ENCODE measurements around the gene FAM20B.

FAM20B gene

DNA sequence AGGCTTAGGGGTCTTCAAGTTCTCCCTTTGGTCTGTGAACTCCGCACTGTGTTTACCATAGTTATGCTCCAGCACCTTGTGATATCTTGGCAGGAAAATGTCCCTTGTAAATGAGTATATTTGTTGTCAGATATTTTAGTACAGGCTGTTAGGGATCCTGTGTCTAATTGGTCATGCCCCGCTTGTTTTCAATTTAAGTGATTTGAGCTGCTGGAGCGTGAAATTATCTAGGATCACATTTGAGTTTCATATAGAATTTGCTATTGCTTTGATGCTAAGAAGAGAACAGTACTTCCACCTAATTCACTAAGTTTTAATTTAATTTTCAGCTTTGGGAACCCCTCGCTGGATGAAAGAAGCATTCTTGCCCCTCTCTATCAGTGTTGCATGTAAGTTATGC lies 40.8 kb downstream of the FAM20B start:
- TF ChIP-seq, protein P1, sequence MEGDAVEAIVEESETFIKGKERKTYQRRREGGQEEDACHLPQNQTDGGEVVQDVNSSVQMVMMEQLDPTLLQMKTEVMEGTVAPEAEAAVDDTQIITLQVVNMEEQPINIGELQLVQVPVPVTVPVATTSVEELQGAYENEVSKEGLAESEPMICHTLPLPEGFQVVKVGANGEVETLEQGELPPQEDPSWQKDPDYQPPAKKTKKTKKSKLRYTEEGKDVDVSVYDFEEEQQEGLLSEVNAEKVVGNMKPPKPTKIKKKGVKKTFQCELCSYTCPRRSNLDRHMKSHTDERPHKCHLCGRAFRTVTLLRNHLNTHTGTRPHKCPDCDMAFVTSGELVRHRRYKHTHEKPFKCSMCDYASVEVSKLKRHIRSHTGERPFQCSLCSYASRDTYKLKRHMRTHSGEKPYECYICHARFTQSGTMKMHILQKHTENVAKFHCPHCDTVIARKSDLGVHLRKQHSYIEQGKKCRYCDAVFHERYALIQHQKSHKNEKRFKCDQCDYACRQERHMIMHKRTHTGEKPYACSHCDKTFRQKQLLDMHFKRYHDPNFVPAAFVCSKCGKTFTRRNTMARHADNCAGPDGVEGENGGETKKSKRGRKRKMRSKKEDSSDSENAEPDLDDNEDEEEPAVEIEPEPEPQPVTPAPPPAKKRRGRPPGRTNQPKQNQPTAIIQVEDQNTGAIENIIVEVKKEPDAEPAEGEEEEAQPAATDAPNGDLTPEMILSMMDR (IDR thresholded peaks at IDR 0.05; ENCODE audit: low read depth, low read length), result no peak
- H3K4me3 ChIP-seq (replicated peaks in 1 of 2; ENCODE audit: low read depth in 2 of 2, low read length in 2 of 2), result no peak overlapping the region
- no peak for DNase-seq (ENCODE audit: low read depth in 2 of 2)

DNA sequence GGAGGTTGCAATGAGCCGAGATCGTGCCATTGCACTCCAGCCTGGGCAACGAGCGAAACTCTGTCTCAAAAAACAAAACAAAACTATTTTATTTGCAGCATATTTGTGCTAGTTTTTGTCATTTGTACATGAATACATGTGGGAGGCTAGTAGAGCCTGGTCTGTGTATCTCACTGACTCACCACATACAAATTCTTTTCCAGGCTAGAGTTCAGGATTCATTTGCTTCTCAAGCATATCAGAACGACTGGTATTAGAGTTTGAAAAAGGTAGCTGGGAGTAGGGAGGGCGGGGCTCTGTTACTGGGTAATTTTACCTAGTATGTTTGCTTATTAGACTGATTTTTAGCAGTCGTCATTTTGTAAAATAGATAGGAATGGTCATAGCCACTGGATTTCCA lies 51.7 kb downstream of the FAM20B start:
- no peak overlapping the region for H3K4me3 ChIP-seq (replicated peaks in 1 of 2; ENCODE audit: low read depth in 2 of 2, low read length in 2 of 2)
- DNase-seq (ENCODE audit: low read depth in 2 of 2), result peak; percentile 64 to 71
- TF ChIP-seq, protein P1 (IDR thresholded peaks at IDR 0.05; ENCODE audit: low read depth, low read length), result no peak

DNA sequence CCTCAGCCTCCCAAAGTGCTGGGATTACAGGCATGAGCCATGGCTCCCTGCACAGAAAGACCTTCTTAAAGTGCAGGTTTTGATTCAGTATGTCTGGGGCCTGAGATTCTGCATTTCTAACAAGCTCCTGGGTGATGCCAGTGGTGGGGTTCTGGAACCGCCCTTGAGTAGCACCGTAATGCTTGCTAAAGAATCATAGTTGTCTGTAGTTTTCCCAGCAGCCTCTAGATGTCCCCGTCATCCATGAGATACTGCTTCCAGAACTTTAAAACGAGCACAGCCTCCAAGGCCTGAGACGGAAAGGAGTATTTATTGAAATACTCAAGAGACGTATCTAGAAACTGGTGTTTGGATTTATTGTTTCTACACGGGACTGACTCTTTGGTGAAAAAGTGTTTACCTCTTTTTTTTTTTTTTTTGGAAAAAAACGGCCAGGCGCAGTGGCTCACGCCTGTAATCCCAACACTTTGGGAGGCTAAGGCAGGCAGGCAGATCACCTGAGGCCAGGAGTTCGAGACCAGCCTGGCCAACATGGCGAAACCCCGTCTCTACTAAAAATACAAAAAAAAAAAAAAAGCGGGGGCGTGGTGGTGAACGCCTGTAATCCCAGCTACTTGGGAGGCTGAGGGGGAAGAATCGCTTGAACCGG lies 53.5 kb downstream of the FAM20B start:
- TF ChIP-seq, protein P1 (IDR thresholded peaks at IDR 0.05; ENCODE audit: low read depth, low read length), result peak; percentile 58
- peak; percentile 88 to 89 for DNase-seq (ENCODE audit: low read depth in 2 of 2)

DNA sequence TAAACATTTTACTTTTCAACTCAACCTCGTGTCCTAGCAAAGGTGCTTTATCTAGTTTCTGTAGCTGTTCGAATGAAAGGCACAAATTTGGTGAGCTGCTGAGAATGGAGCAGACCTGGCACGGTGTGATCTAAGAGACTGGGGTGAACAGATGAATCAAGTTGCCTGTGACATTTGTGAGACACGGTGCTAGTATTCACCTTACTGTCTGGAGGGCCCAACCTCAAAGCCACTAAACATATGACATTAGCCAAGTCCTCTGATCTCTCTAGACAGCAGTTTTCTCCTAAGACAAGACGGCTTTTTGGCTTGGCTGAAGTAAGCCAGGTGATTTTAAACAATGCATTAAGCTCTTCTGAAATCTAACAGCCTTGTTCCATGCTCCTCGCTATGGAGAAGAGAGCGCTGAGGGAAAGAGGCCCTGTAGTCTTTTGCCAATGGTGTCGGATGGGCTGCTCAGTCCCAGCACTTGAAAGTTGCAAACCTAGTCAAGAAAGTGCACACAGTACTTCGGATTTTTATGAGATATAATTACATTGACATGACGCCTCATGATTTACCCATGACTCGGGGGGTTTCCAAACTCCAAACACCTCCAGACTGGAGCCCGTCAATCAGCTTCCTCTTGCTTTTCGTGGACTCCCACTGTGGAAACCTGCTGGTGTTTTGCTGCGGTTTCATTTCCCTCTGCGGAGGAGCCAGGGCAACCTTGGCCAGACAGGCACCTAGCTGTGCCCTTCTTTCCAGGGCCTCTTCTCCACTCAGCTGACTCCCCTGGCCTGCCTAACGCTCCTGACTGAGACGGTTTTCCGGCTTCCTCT lies 55.4 kb downstream of the FAM20B start:
- peak overlapping the region; percentile 87 to 91 for H3K4me3 ChIP-seq (replicated peaks in 1 of 2; ENCODE audit: low read depth in 2 of 2, low read length in 2 of 2)
- TF ChIP-seq, protein P1 (IDR thresholded peaks at IDR 0.05; ENCODE audit: low read depth, low read length), result no peak
- DNase-seq (ENCODE audit: low read depth in 2 of 2), result no peak

More for the DNA sequence above, 53.5 kb downstream of the FAM20B start:
- no peak overlapping the region for H3K4me3 ChIP-seq (replicated peaks in 1 of 2; ENCODE audit: low read depth in 2 of 2, low read length in 2 of 2)

DNA sequence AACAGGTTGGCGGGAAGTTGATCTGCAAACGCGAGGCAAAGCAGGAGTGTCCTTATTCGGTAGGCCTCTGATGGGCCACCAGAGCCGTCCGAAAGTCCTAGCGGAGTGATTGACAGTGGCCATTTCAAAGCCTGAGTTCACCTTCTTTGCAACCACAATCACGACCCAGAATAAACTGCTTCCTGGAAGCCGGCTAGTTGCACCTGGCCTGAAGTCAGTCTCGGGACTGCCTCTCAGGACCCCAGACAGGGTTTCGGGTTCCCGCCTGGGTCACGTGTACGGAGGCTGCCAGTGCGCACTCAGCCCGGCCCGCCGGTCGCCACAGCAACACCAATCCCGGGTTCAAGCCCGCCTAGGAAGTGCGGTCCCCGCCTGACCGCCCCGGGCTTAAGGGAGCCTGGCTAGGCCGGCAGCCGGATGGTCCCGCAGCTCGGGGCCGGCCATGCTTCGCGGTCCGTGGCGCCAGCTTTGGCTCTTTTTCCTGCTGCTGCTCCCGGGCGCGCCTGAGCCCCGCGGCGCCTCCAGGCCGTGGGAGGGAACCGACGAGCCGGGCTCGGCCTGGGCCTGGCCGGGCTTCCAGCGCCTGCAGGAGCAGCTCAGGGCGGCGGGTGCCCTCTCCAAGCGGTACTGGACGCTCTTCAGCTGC lies 56.1 kb downstream of the FAM20B start, which contains the start of gene TOR3A:
Gene TOR3A (plus strand): TSS at position 384 of the 646 bp plus-strand sequence. CDS start 59 bp downstream, at position 443.
- DNase-seq (ENCODE audit: low read depth in 2 of 2), result peak; percentile 83 to 92
- TF ChIP-seq, protein P1 (IDR thresholded peaks at IDR 0.05; ENCODE audit: low read depth, low read length), result no peak
- H3K4me3 ChIP-seq (replicated peaks in 1 of 2; ENCODE audit: low read depth in 2 of 2, low read length in 2 of 2), result peak within 1 kb of the TSS; percentile 87 to 91

DNA sequence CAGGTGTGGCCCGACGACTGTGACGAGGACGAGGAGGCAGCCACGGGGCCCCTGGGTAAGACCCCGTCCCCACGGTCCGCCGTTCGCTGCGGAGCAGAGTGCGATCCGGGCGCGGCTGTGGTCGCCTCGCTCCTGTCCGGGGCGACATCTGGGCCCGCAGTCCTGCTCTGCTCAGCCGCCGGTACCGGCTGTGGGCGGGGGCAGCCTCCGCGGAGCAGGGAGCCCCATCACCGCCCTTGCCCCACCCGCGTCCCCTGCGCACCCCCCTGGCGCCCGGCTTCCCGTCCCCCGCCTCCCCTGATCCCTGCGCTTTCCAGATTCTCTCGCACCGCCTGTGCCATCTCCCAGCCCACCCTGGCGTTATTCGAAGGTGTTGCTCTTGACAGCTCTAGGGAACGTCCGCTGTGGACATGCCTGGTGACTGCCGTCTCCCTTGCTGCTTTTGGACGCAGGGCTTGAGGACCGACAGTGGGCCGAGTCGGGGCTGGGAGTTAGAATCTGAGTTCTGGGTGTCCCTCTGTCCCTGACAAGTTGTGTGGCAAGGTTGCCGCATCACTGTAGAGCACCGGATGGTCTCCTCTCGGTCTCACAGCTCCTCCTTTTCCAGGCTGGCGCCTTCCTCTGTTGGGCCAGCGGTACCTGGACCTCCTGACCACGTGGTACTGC lies 56.8 kb downstream of the FAM20B start:
- peak in 1 of 2 donors; percentile 14 for DNase-seq (ENCODE audit: low read depth in 2 of 2)
- TF ChIP-seq, protein P1 (IDR thresholded peaks at IDR 0.05; ENCODE audit: low read depth, low read length), result no peak
- peak overlapping the region; percentile 87 to 91 for H3K4me3 ChIP-seq (replicated peaks in 1 of 2; ENCODE audit: low read depth in 2 of 2, low read length in 2 of 2)
